ENCODE data around the gene RPUSD4. TPM values are rescaled to one million over a fixed set of nuclear protein-coding genes. Genes with fewer than 3 reads are reported as not detected.
A peak's percentile ranks its signal among the peaks of the same experiment; 100 is the strongest.

RPUSD4 gene
- total and polyA plus RNA-seq, 11 donors, result 15.4 to 50.0 (median 33.2) TPM

GRCh38 chr11:126172596-126173038 is 38.8 kb downstream of the RPUSD4 start:
- Histone ChIP-seq H3K27ac (no peak overlapping the region), H3K4me3 (no peak overlapping the region), H3K4me1 (peaks cover 0 to 9% (median 1%) of the 10 kb centered on the region in 12 donors), H3K27me3 (no peaks in the 10 kb centered on the region), H3K9me3 (no peaks in the 10 kb centered on the region), H3K36me3 (no peaks in the 10 kb centered on the region)
- DNase-seq (no peak), ATAC-seq (peak in 1 of 4 donors; percentile 21)
- WGBS, 4 donors, result 59 to 72% (median 64%) methylated on average over 8 of the region's 8 CpGs
- intact Hi-C loops (cut with DNase I), result no loop called here
- no peak for TF ChIP-seq POLR2A (IDR thresholded peaks at IDR 0.05)
- no peak for TF ChIP-seq CTCF (IDR thresholded peaks at IDR 0.05)

DNA sequence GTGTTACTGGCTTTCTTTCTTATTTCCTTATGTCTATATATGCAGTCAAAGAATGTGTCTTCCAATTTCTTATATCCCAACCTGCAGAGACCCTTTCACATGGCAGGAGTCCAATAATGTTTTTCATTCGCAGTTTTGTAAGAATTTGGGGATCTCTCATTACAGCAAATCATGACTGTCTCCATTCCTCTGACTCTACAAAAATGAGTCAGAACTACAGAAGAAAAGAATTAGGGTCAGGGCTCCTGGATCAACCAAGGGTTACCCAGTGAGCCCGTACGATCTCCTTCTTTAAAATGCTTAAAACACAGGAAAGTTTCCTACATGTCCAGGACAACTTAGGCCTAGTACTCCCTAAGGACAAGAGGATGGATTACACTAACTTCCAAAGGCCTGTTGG is 42.2 kb downstream of the RPUSD4 start:
- no peak for DNase-seq
- no peak overlapping the region for H3K27ac ChIP-seq
- H3K36me3 ChIP-seq, result no peaks in the 10 kb centered on the region
- H3K27me3 ChIP-seq, result no peaks in the 10 kb centered on the region
- TF ChIP-seq POLR2A (IDR thresholded peaks at IDR 0.05), result no peak
- no peak for TF ChIP-seq CTCF (IDR thresholded peaks at IDR 0.05)
- WGBS, 4 donors, result 93 to 98% (median 95%) methylated on average over 3 of the region's 3 CpGs
- no peak overlapping the region for H3K4me3 ChIP-seq
- H3K9me3 ChIP-seq, result no peaks in the 10 kb centered on the region
- no peak for ATAC-seq
- intact Hi-C loops (cut with DNase I), result no loop called here
- H3K4me1 ChIP-seq, result no peaks in the 10 kb centered on the region

GRCh38 chr11:126167488-126167887 is 44.0 kb downstream of the RPUSD4 start:
- Histone ChIP-seq H3K27me3 (no peaks in the 10 kb centered on the region), H3K27ac (no peak overlapping the region), H3K4me3 (no peak overlapping the region), H3K36me3 (no peaks in the 10 kb centered on the region), H3K4me1 (no peaks in the 10 kb centered on the region), H3K9me3 (no peaks in the 10 kb centered on the region)
- 15 to 42% (median 23%) methylated on average over 2 of the region's 2 CpGs for WGBS, 4 donors
- no peak for ATAC-seq
- no peak for DNase-seq
- no peak for TF ChIP-seq CTCF (IDR thresholded peaks at IDR 0.05)
- TF ChIP-seq POLR2A (IDR thresholded peaks at IDR 0.05), result no peak
- intact Hi-C loops (cut with DNase I), result no loop called here

DNA sequence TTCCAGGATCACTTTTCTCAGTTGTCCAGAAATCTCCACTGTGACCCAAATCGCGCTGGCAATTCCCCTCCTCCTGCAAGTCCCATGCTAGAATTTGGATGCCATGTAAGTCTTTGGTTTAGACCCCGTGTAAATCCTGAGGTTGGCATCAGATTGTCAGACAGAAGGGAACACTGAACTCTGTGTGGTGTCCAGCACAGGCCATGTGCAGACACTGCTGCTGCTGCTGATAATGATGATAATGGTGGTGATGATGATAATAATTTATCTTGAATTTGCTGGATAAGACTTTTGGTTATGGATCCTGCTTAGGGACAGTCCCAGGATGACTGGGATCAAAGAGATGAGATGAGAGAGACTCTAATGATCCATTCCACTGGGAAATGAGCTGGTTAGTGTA is 45.0 kb downstream of the RPUSD4 start:
- no peaks in the 10 kb centered on the region for H3K27me3 ChIP-seq
- intact Hi-C loops (cut with DNase I), result no loop called here
- no peak overlapping the region for H3K4me3 ChIP-seq
- WGBS, 4 donors, result 89 to 94% (median 92%) methylated on average over 3 of the region's 3 CpGs
- H3K27ac ChIP-seq, result peak overlapping the region in 1 of 12 donors; percentile 58
- no peaks in the 10 kb centered on the region for H3K36me3 ChIP-seq
- no peak for ATAC-seq
- TF ChIP-seq CTCF (IDR thresholded peaks at IDR 0.05), result no peak
- TF ChIP-seq POLR2A (IDR thresholded peaks at IDR 0.05), result no peak
- no peak for DNase-seq
- H3K4me1 ChIP-seq, result no peaks in the 10 kb centered on the region
- no peaks in the 10 kb centered on the region for H3K9me3 ChIP-seq

Measured in heart left ventricle (tissue), 16 donors.